Fibroblast of lung (primary cell): ENCODE measurements around the gene MISP. TPM values are rescaled to one million over a fixed set of nuclear protein-coding genes. Genes with fewer than 3 reads are reported as not detected.

ENCODE experiments used
- DNase-seq, 2 donors: peaks; one replicate each; pipeline versions ENCODE4 v3.0.0 to v3.0.0-alpha.2; 2010; ENCODE audit warnings: low read depth in 2 of 2
- H2AFZ ChIP-seq: 2 replicates; pipeline ENCODE4 v1.5.1; 2012; ENCODE audit warnings: low read length, control low read depth, inconsistent platforms
- H3K27ac ChIP-seq: 2 replicates; pipeline ENCODE4 v1.5.1; 2011; ENCODE audit warnings: low read length, control low read depth; ENCODE audit not compliant: insufficient read depth
- H3K27me3 ChIP-seq: 2 replicates; pipeline ENCODE4 v1.5.1; 2011; ENCODE audit warnings: mild to moderate bottlenecking, low read length; ENCODE audit not compliant: control insufficient read depth, insufficient read depth
- H3K36me3 ChIP-seq: 2 replicates; pipeline ENCODE4 v1.5.1; 2011; ENCODE audit warnings: low read length; ENCODE audit not compliant: control insufficient read depth, insufficient read depth
- H3K4me1 ChIP-seq: 2 replicates; pipeline ENCODE4 v1.5.1; 2011; ENCODE audit warnings: low read length; ENCODE audit not compliant: control insufficient read depth, insufficient read depth; ENCODE audit errors: extremely low read depth
- H3K4me2 ChIP-seq: 2 replicates; pipeline ENCODE4 v1.5.1; 2011; ENCODE audit warnings: low read length, control low read depth; ENCODE audit not compliant: insufficient read depth; ENCODE audit errors: extremely low read depth
- H3K4me3 ChIP-seq, 4 experiments: fragments of 200-600 bp in 1 of 4; sonication (generic) in 1 of 4; replicated peaks in 1 of 4; 2 replicates each; pipeline ENCODE4 v1.5.1; 2011 to 2016; ENCODE audit warnings: low read length in 4 of 4, low read depth in 3 of 4, mild to moderate bottlenecking in 3 of 4, control low read depth in 2 of 4, inconsistent platforms in 1 of 4, mixed read lengths in 1 of 4; ENCODE audit not compliant: insufficient read depth in 1 of 4; ENCODE audit errors: control extremely low read depth in 1 of 4
- H3K79me2 ChIP-seq: 2 replicates; pipeline ENCODE4 v1.5.1; 2012; ENCODE audit warnings: mild to moderate bottlenecking, low read length, inconsistent platforms; ENCODE audit not compliant: control insufficient read depth, insufficient read depth
- H3K9ac ChIP-seq: 2 replicates; pipeline ENCODE4 v1.5.1; 2011; ENCODE audit warnings: mild to moderate bottlenecking, low read length, control low read depth; ENCODE audit not compliant: insufficient read depth
- H3K9me3 ChIP-seq: 2 replicates; pipeline ENCODE4 v1.5.1; 2012; ENCODE audit warnings: low read depth, low read length; ENCODE audit not compliant: control insufficient read depth, insufficient read depth
- H4K20me1 ChIP-seq: 2 replicates; pipeline ENCODE4 v1.5.1; 2011; ENCODE audit warnings: low read length; ENCODE audit not compliant: control insufficient read depth, insufficient read depth; ENCODE audit errors: extremely low read depth
- EZH2 ChIP-seq: IDR thresholded peaks from 2 replicates; pipeline ENCODE4 v1.5.1; 2012; ENCODE audit warnings: low read length, control low read depth, mild to moderate bottlenecking; ENCODE audit errors: missing control alignments
- polyA plus RNA-seq, 2 donors: library from polyadenylated mRNA; depleted of rRNA in 1 of 2; stranded (reverse) in 1 of 2; unstranded in 1 of 2; fragments of >200 nt; gene quantifications; 2 replicates each; pipeline ENCODE4 v1.2.1, GENCODE V29; 2011 to 2012; ENCODE audit warnings: missing spikeins in 1 of 2
- total RNA-seq: library from RNA; depleted of rRNA; stranded (reverse); fragments of >200 nt; gene quantifications from 2 replicates; pipeline ENCODE4 v1.2.1, GENCODE V29; 2014
- TF ChIP-seq, protein P1 (sequence below), 2 donors: IDR thresholded peaks in 1 of 2; conservative IDR thresholded peaks in 1 of 2; 1 replicate in 1 of 2; 2 replicates in 1 of 2; pipeline ENCODE4 v1.5.1; 2011 to 2012; ENCODE audit warnings: low read length in 2 of 2, control low read depth in 1 of 2, inconsistent platforms in 1 of 2, low read depth in 1 of 2, mild to moderate bottlenecking in 1 of 2

The MISP gene
- total and polyA plus RNA-seq, 2 donors (not counting 1 experiment from before 2014, with no cell fraction given), result not detected

DNA sequence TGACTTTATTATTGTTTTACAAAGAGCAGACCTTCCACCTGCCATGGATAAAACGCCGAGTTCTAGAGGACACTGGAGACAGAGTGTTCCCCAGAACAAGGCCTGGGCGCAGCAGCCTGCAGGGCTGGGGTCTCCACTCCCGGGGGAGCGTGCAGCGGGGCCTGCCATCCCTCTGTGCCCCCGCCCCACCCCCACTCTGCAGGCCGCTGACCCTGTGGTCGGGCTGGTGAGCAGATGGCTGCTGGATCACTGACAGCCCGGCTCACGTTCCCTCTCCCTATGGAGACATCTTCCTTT, 37.7 kb downstream of the MISP start:
- no peaks in the 10 kb centered on the region for H3K27me3 ChIP-seq
- H4K20me1 ChIP-seq, result no peaks in the 10 kb centered on the region
- TF ChIP-seq EZH2, result no peak
- TF ChIP-seq, protein P1, sequence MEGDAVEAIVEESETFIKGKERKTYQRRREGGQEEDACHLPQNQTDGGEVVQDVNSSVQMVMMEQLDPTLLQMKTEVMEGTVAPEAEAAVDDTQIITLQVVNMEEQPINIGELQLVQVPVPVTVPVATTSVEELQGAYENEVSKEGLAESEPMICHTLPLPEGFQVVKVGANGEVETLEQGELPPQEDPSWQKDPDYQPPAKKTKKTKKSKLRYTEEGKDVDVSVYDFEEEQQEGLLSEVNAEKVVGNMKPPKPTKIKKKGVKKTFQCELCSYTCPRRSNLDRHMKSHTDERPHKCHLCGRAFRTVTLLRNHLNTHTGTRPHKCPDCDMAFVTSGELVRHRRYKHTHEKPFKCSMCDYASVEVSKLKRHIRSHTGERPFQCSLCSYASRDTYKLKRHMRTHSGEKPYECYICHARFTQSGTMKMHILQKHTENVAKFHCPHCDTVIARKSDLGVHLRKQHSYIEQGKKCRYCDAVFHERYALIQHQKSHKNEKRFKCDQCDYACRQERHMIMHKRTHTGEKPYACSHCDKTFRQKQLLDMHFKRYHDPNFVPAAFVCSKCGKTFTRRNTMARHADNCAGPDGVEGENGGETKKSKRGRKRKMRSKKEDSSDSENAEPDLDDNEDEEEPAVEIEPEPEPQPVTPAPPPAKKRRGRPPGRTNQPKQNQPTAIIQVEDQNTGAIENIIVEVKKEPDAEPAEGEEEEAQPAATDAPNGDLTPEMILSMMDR (conservative IDR thresholded peaks at IDR 0.05 in 1 of 2, IDR thresholded peaks at IDR 0.05 in 1 of 2; ENCODE audit: low read depth in 1 of 2, low read length in 2 of 2), result no peak
- H3K27ac ChIP-seq, result no peak overlapping the region
- no peaks in the 10 kb centered on the region for H3K9me3 ChIP-seq
- DNase-seq, result no peak
- H3K79me2 ChIP-seq, result no peaks in the 10 kb centered on the region
- H3K4me3 ChIP-seq, result no peak overlapping the region
- peaks cover 4% of the 10 kb centered on the region for H3K4me1 ChIP-seq
- no peak overlapping the region for H2AFZ ChIP-seq
- no peak overlapping the region for H3K9ac ChIP-seq
- no peaks in the 10 kb centered on the region for H3K36me3 ChIP-seq
- H3K4me2 ChIP-seq, result no peak overlapping the region

DNA sequence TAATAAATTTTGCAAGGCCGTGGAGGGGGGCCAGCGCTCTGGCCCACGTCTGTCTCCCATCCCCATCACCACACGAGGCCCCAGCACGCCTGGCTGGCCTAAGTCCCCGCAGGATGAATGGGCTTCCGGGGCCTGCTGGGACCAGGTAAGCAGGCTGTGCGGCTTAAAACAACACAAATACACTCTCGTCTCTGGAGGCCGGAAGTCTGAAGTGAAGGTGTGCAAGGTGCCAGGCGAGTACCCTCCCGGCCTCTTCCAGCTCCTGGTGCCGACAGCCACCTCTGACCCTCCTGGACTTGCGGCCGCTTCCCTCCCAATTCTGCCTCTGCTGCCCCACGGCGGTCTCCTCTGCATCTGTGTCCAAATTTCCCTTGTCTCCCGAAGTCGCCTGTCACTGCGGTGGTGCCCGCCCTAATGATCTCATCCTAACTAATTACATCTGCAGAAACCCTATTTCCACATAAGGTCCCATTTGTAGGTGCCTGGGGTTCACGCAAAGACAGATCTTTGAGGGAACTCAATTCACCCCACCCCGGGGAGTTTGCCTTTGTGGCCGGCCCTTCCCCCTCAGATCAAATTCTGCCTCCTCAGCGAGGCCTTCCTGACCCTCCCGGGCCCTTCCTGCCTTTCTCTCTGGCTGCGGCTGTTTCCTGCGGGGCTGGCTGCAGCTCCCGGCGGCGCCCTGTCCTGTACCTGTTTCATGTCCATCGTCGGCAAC, 38.2 kb downstream of the MISP start:
- Histone ChIP-seq H3K79me2 (no peaks in the 10 kb centered on the region), H3K9me3 (no peaks in the 10 kb centered on the region), H3K27me3 (no peaks in the 10 kb centered on the region), H3K4me2 (no peak overlapping the region), H3K4me3 (no peak overlapping the region), H3K4me1 (peaks cover 4% of the 10 kb centered on the region), H3K27ac (peak overlapping the region; percentile 23), H3K9ac (peak overlapping the region; percentile 31), H4K20me1 (no peaks in the 10 kb centered on the region), H2AFZ (peak overlapping the region; percentile 12), H3K36me3 (no peaks in the 10 kb centered on the region)
- DNase-seq, result peak in 1 of 2 donors; percentile 31
- TF ChIP-seq, protein P1 (conservative IDR thresholded peaks at IDR 0.05 in 1 of 2, IDR thresholded peaks at IDR 0.05 in 1 of 2; ENCODE audit: low read depth in 1 of 2, low read length in 2 of 2), result no peak
- TF ChIP-seq EZH2, result no peak

DNA sequence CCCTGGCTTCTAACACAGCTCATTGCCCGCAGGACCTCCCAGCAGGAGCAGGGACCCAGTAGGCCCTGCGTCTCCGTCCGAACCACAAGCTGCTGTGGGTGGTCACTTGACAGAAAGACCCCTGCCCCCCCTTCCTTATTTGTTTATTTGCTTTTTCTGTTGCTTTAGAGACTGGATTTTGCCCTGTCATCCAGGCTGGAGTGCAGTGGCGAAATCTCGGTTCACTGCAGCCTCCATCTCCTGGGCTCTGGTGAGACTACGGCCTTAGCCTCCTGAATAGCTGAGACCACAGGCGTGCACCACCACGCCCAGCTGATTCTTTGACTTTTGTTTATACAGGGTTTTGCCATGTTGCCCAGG, 38.8 kb downstream of the MISP start:
- no peaks in the 10 kb centered on the region for H3K79me2 ChIP-seq
- TF ChIP-seq, protein P1 (conservative IDR thresholded peaks at IDR 0.05 in 1 of 2, IDR thresholded peaks at IDR 0.05 in 1 of 2; ENCODE audit: low read depth in 1 of 2, low read length in 2 of 2), result no peak
- TF ChIP-seq EZH2, result no peak
- H3K27me3 ChIP-seq, result no peaks in the 10 kb centered on the region
- H4K20me1 ChIP-seq, result no peaks in the 10 kb centered on the region
- peak overlapping the region; percentile 31 for H3K9ac ChIP-seq
- H3K4me1 ChIP-seq, result peaks cover 4% of the 10 kb centered on the region
- H2AFZ ChIP-seq, result no peak overlapping the region
- peak overlapping the region; percentile 13 for H3K27ac ChIP-seq
- H3K4me2 ChIP-seq, result no peak overlapping the region
- no peaks in the 10 kb centered on the region for H3K36me3 ChIP-seq
- no peaks in the 10 kb centered on the region for H3K9me3 ChIP-seq
- H3K4me3 ChIP-seq, result no peak overlapping the region
- DNase-seq, result no peak
